ENCODE data around the gene EIF2B4.
A peak's percentile ranks its signal among the peaks of the same experiment; 100 is the strongest.
"Not testable (repeated sequence)": the region's sequence is repeated elsewhere in the genome, so short reads cannot be mapped to it uniquely, and the experiment has no call there.

The EIF2B4 gene

GRCh38 chr2:27377618-27378095 lies 7.5 kb upstream of the EIF2B4 start:
- no peak for DNase-seq

- DNase-seq, result no peak
Observed at GRCh38 chr2:27376866-27377617, 6.9 kb upstream of the EIF2B4 start.

- DNase-seq, result no peak
Observed at GRCh38 chr2:27376151-27376865, 6.2 kb upstream of the EIF2B4 start.

GRCh38 chr2:27375513-27376099 lies 5.5 kb upstream of the EIF2B4 start:
- DNase-seq, result no peak

GRCh38 chr2:27373567-27373966 lies 3.4 kb upstream of the EIF2B4 start:
- DNase-seq, result no peak

- DNase-seq, result no peak
Observed at GRCh38 chr2:27372937-27373336, 2.8 kb upstream of the EIF2B4 start.

- peak; percentile 48 for DNase-seq
Observed at GRCh38 chr2:27370816-27371620, 880 bp upstream of the EIF2B4 start.

- DNase-seq, result peak; percentile 37
Observed at GRCh38 chr2:27369471-27370025, 590 bp downstream of the EIF2B4 start.

- DNase-seq, result no peak
Observed at GRCh38 chr2:27363933-27364332, 6.2 kb downstream of the EIF2B4 start.

GRCh38 chr2:27362678-27363420 lies 7.3 kb downstream of the EIF2B4 start:
- no peak for DNase-seq

GRCh38 chr2:27356382-27357181 lies 13.6 kb downstream of the EIF2B4 start, which contains the start of gene GTF3C2:
GTF3C2 (minus strand) TSS chr2:27356764; CDS start chr2:27343554, 13,210 bp downstream.
- DNase-seq, result peak; percentile 98

- DNase-seq, result peak; percentile 54
Observed at GRCh38 chr2:27356056-27356381, 14.1 kb downstream of the EIF2B4 start.

GRCh38 chr2:27354597-27354927 lies 15.6 kb downstream of the EIF2B4 start:
- no peak for DNase-seq

GRCh38 chr2:27353762-27354596 lies 16.2 kb downstream of the EIF2B4 start:
- DNase-seq, result peak; percentile 74

GRCh38 chr2:27353386-27353761 lies 16.8 kb downstream of the EIF2B4 start:
- DNase-seq, result not testable (repeated sequence)

GRCh38 chr2:27351802-27352598 lies 18.1 kb downstream of the EIF2B4 start:
- DNase-seq, result no peak

GRCh38 chr2:27350106-27350693 lies 19.9 kb downstream of the EIF2B4 start:
- DNase-seq, result no peak

- no peak for DNase-seq
Observed at GRCh38 chr2:27347641-27348040, 22.5 kb downstream of the EIF2B4 start.

GRCh38 chr2:27336173-27336572 lies 34.0 kb downstream of the EIF2B4 start:
- DNase-seq, result no peak
